SK-N-SH (cell line): ENCODE data around the gene SMPDL3A. TPM values are rescaled to one million over a fixed set of nuclear protein-coding genes. Genes with fewer than 3 reads are reported as not detected.
"Not testable (repeated sequence)": the region's sequence is repeated elsewhere in the genome, so short reads cannot be mapped to it uniquely, and the experiment has no call there.

ENCODE experiments used
- CTCF ChIA-PET: fragments of 300-600, 350-600 bp; formaldehyde crosslinking; extraction: SDS; loops from one replicate; lab custom pipeline; 2021; lab: Yijun Ruan, JAX
- POLR2A ChIA-PET: fragments of 350-600 bp; sonication (Branson Sonifier 250); formaldehyde crosslinking; extraction: SDS; loops from one replicate; lab custom pipeline; 2020; ENCODE audit warnings: antibody characterized with exemption, inconsistent platforms; lab: Yijun Ruan, JAX
- DNase-seq: peaks from one replicate; pipeline ENCODE4 v3.0.0; 2012
- H2AFZ ChIP-seq: fragments of 200-600 bp; sonication (generic); 2 replicates; pipeline ENCODE4 v1.8.1; 2016; ENCODE audit warnings: antibody characterized with exemption, mild to moderate bottlenecking, low read depth
- H3F3A ChIP-seq: fragments of 200-600 bp; sonication (generic); replicated peaks from 2 replicates; pipeline ENCODE3; 2016; ENCODE audit warnings: antibody characterized with exemption, mild to moderate bottlenecking; ENCODE audit not compliant: insufficient read depth
- H3K27ac ChIP-seq, 2 experiments: fragments of 200-500 bp in 1 of 2; fragments of 200-600 bp in 1 of 2; sonication (Bioruptor generic) in 1 of 2; sonication (generic), shearing (Covaris generic) in 1 of 2; 2 replicates each; pipeline versions ENCODE4 v1.5.1 to v1.6.1; 2014 to 2016; ENCODE audit warnings: low read depth in 2 of 2, inconsistent platforms in 1 of 2, low read length in 1 of 2, mild to moderate bottlenecking in 1 of 2, mixed read lengths in 1 of 2
- H3K27me3 ChIP-seq: fragments of 200-600 bp; sonication (generic), shearing (Covaris generic); 2 replicates; pipeline ENCODE4 v1.6.1; 2016; ENCODE audit warnings: mixed run types; ENCODE audit not compliant: insufficient read depth
- H3K36me3 ChIP-seq, 2 experiments: fragments of 200-500 bp in 1 of 2; fragments of 200-600 bp in 1 of 2; sonication (Bioruptor generic) in 1 of 2; sonication (generic) in 1 of 2; replicated peaks in 1 of 2; 2 replicates each; pipeline versions ENCODE3 to v1.5.1; 2014 to 2016; ENCODE audit warnings: low read length in 1 of 2, mild to moderate bottlenecking in 1 of 2; ENCODE audit not compliant: insufficient read depth in 2 of 2, control insufficient read depth in 1 of 2
- H3K4me1 ChIP-seq, 2 experiments: fragments of 200-500 bp in 1 of 2; fragments of 200-600 bp in 1 of 2; sonication (Bioruptor generic) in 1 of 2; sonication (generic), shearing (Covaris generic) in 1 of 2; 2 replicates each; pipeline versions ENCODE4 v1.5.1 to v1.6.1; 2014 to 2016; ENCODE audit warnings: low read depth in 1 of 2, low read length in 1 of 2, mixed run types in 1 of 2; ENCODE audit not compliant: insufficient read depth in 2 of 2, control insufficient read depth in 1 of 2
- H3K4me2 ChIP-seq: fragments of 200-600 bp; sonication (generic), shearing (Covaris generic); 2 replicates; pipeline ENCODE4 v1.6.1; 2017; ENCODE audit warnings: mixed run types
- H3K4me3 ChIP-seq, 2 experiments: fragments of 200-500 bp in 1 of 2; fragments of 200-600 bp in 1 of 2; sonication (Bioruptor generic) in 1 of 2; sonication (generic), shearing (Covaris generic) in 1 of 2; 2 replicates each; pipeline versions ENCODE4 v1.5.1 to v1.8.1; 2014 to 2016; ENCODE audit warnings: low read depth in 2 of 2, inconsistent platforms in 1 of 2, low read length in 1 of 2, mild to moderate bottlenecking in 1 of 2, mixed read lengths in 1 of 2, moderate library complexity in 1 of 2
- H3K79me2 ChIP-seq: fragments of 200-600 bp; sonication (generic); 2 replicates; pipeline ENCODE4 v1.8.1; 2017; ENCODE audit warnings: mild to moderate bottlenecking; ENCODE audit not compliant: insufficient read depth
- H3K9ac ChIP-seq: fragments of 200-600 bp; sonication (generic); 2 replicates; pipeline ENCODE4 v1.6.1; 2017; ENCODE audit warnings: mixed run types
- H3K9me2 ChIP-seq: fragments of 200-600 bp; sonication (generic); 2 replicates; pipeline ENCODE4 v1.6.1; 2017; ENCODE audit warnings: mixed run types
- H3K9me3 ChIP-seq: fragments of 200-600 bp; sonication (generic); 2 replicates; pipeline ENCODE4 v1.6.1; 2017; ENCODE audit warnings: mixed run types, mild to moderate bottlenecking, moderate library complexity
- H4K20me1 ChIP-seq: fragments of 200-600 bp; sonication (generic); 2 replicates; pipeline ENCODE4 v1.6.1; 2017; ENCODE audit warnings: mild to moderate bottlenecking, mixed run types; ENCODE audit not compliant: insufficient read depth
- FOXM1 ChIP-seq: IDR thresholded peaks from 2 replicates; pipeline ENCODE4 v1.4.0; 2012; ENCODE audit warnings: low read depth, mild to moderate bottlenecking
- IRF3 ChIP-seq: fragments of 150-350 bp; IDR thresholded peaks from 2 replicates; pipeline ENCODE4 v1.6.1; 2016; ENCODE audit warnings: mild to moderate bottlenecking, low read depth, low read length
- MAX ChIP-seq: IDR thresholded peaks from 2 replicates; pipeline ENCODE4 v1.4.0; 2012; ENCODE audit warnings: low read depth
- MEF2A ChIP-seq: IDR thresholded peaks from 2 replicates; pipeline ENCODE4 v1.4.0; 2012; ENCODE audit warnings: low read depth, borderline replicate concordance
- NRF1 ChIP-seq: IDR thresholded peaks from 2 replicates; pipeline ENCODE4 v1.6.1; 2012; ENCODE audit warnings: low read depth, mild to moderate bottlenecking, low read length
- PBX3 ChIP-seq: IDR thresholded peaks from 2 replicates; pipeline ENCODE4; 2012
- POLR2AphosphoS5 ChIP-seq: IDR thresholded peaks from 2 replicates; pipeline ENCODE4 v1.6.1; 2012; ENCODE audit warnings: low read depth, low read length
- RCOR1 ChIP-seq: fragments of 150-350 bp; IDR thresholded peaks from 2 replicates; pipeline ENCODE4 v1.6.1; 2017; ENCODE audit warnings: antibody characterized with exemption, low read length
- TCF12 ChIP-seq: IDR thresholded peaks from 2 replicates; pipeline ENCODE4 v1.4.0; 2012
- USF1 ChIP-seq: IDR thresholded peaks from 2 replicates; pipeline ENCODE4 v1.4.0; 2012; ENCODE audit warnings: low read depth, borderline replicate concordance
- WGBS: methylation state at CpG from one replicate; pipeline ENCODE4 v1.1.6; 2017; ENCODE audit warnings: low lambda C conversion rate; 5-methylcytosine and 5-hydroxymethylcytosine counted together
- polyA plus RNA-seq, 3 experiments: library from polyadenylated mRNA; depleted of rRNA; stranded (reverse); fragments of >200 nt; gene quantifications; 2 replicates each; pipeline ENCODE4 v1.2.3, GENCODE V29; 2012

SMPDL3A gene
- polyA plus RNA-seq, 1 of the 3 experiments (the other 2 are of a cell fraction) = 2.0 TPM

- H3F3A ChIP-seq = no peaks in the 10 kb centered on the region
- no peaks in the 10 kb centered on the region; the same call in 1 of the 2 replicates for H3K9me3 ChIP-seq
- H3K4me1 ChIP-seq = no peaks in the 10 kb centered on the region
- ChIA-PET POLR2A (no interaction called here), CTCF (no interaction called here)
- no peak overlapping the region for H3K27ac ChIP-seq
- H3K36me3 ChIP-seq = no peaks in the 10 kb centered on the region
- 24% methylated on average over 5 of the region's 10 CpGs for WGBS
- no peak overlapping the region for H2AFZ ChIP-seq
- no peaks in the 10 kb centered on the region for H3K9me2 ChIP-seq
- DNase-seq = no peak
- no peak for TF ChIP-seq PBX3
- no peak for TF ChIP-seq IRF3
- TF ChIP-seq TCF12 = no peak
- no peak for TF ChIP-seq POLR2AphosphoS5
- no peak for TF ChIP-seq NRF1
- TF ChIP-seq MAX = no peak
- no peak for TF ChIP-seq FOXM1
- H3K79me2 ChIP-seq = no peaks in the 10 kb centered on the region
- no peak overlapping the region for H3K4me3 ChIP-seq
- no peak overlapping the region for H3K9ac ChIP-seq
- peaks cover 8% of the 10 kb centered on the region; the same call in 1 of the 2 replicates for H3K27me3 ChIP-seq
- no peaks in the 10 kb centered on the region for H4K20me1 ChIP-seq
- no peak overlapping the region for H3K4me2 ChIP-seq
Measured at GRCh38 chr6:122747573-122747972, 41.5 kb upstream of the SMPDL3A start.

- H3K9ac ChIP-seq, H3K79me2 ChIP-seq, H3K27ac ChIP-seq, H3K9me3 ChIP-seq, H3K4me2 ChIP-seq, POLR2A ChIA-PET, H3K4me3 ChIP-seq, H3F3A ChIP-seq, DNase-seq, H3K4me1 ChIP-seq, H3K36me3 ChIP-seq, H4K20me1 ChIP-seq, H3K27me3 ChIP-seq, H2AFZ ChIP-seq, H3K9me2 ChIP-seq: not testable (repeated sequence)
- CTCF ChIA-PET = interaction anchor here (0.8 kb wide), 1 partner anchor 91 kb away, joined by 3 read pairs; no protein-coding TSS in a partner anchor
- WGBS = 17% methylated on average over 5 of the region's 5 CpGs
Measured at GRCh38 chr6:122748945-122749344, 40.1 kb upstream of the SMPDL3A start.

GRCh38 chr6:122749451-122750050 lies 39.5 kb upstream of the SMPDL3A start:
- POLR2A ChIA-PET = no interaction called here
- CTCF ChIA-PET = interaction anchor here (0.8 kb wide), 1 partner anchor 90 kb away, joined by 3 read pairs; no protein-coding TSS in a partner anchor
- no peaks in the 10 kb centered on the region; the same call in 1 of the 2 replicates for H3K9me3 ChIP-seq
- no peaks in the 10 kb centered on the region for H3K9me2 ChIP-seq
- H3K4me2 ChIP-seq = no peak overlapping the region
- H3K36me3 ChIP-seq = no peaks in the 10 kb centered on the region
- H3K79me2 ChIP-seq = no peaks in the 10 kb centered on the region
- no peak overlapping the region for H2AFZ ChIP-seq
- no peak for DNase-seq
- H3K27ac ChIP-seq = no peak overlapping the region
- no peak overlapping the region for H3K4me3 ChIP-seq
- WGBS = 7% methylated on average over 4 of the region's 4 CpGs
- no peaks in the 10 kb centered on the region for H4K20me1 ChIP-seq
- H3K4me1 ChIP-seq = no peaks in the 10 kb centered on the region
- H3K27me3 ChIP-seq = peaks cover 8% of the 10 kb centered on the region; the same call in 1 of the 2 replicates
- no peak overlapping the region for H3K9ac ChIP-seq
- TF ChIP-seq RCOR1 = no peak
- no peak for TF ChIP-seq USF1
- TF ChIP-seq MEF2A = no peak
- no peak for TF ChIP-seq PBX3
- H3F3A ChIP-seq = no peaks in the 10 kb centered on the region
